CD4-positive, CD25-positive, alpha-beta regulatory T cell (primary cell): ENCODE measurements around the gene ALPG. TPM values are rescaled to one million over a fixed set of nuclear protein-coding genes. Genes with fewer than 3 reads are reported as not detected.

Source experiments
- ATAC-seq, 2 donors: fragments of 150-1000 bp; cut with Tn5 transposase; one replicate each; pipeline ENCODE4 v1.10.0; 2021; ENCODE audit warnings: low read depth in 2 of 2, moderate number of reproducible peaks in 2 of 2, moderate library complexity in 1 of 2
- DNase-seq, 3 donors: peaks; one replicate each; pipeline versions ENCODE4 v3.0.0 to v3.0.0-alpha.2; 2012 to 2022; ENCODE audit warnings: mixed read lengths in 1 of 3
- H3K27ac ChIP-seq: one replicate; pipeline ENCODE4 v1.7.0; 2013; ENCODE audit warnings: mild to moderate bottlenecking, low read length; ENCODE audit not compliant: insufficient read depth, poor library complexity, severe bottlenecking
- H3K27me3 ChIP-seq: one replicate; pipeline ENCODE4 v1.7.0; 2013; ENCODE audit warnings: low read length; ENCODE audit not compliant: control insufficient read depth, insufficient read depth
- H3K36me3 ChIP-seq: one replicate; pipeline ENCODE4 v1.7.0; 2013; ENCODE audit warnings: mild to moderate bottlenecking, low read length, moderate library complexity; ENCODE audit not compliant: control insufficient read depth, insufficient read depth
- H3K4me1 ChIP-seq: 2 replicates; pipeline ENCODE4 v1.7.0; 2013; ENCODE audit warnings: mild to moderate bottlenecking, low read length; ENCODE audit not compliant: insufficient read depth, control insufficient read depth, poor library complexity, severe bottlenecking
- H3K4me3 ChIP-seq: one replicate; pipeline ENCODE4 v1.7.0; 2013; ENCODE audit warnings: low read depth, mild to moderate bottlenecking, low read length, moderate library complexity
- H3K9me3 ChIP-seq, 2 experiments: 1 replicate in 1 of 2; 2 replicates in 1 of 2; pipeline ENCODE4 v1.7.0; 2013; ENCODE audit warnings: low read length in 2 of 2, mild to moderate bottlenecking in 1 of 2, moderate library complexity in 1 of 2; ENCODE audit not compliant: control insufficient read depth in 2 of 2
- H3K27ac Mint-ChIP-seq, 3 donors: one replicate each; pipeline ENCODE4 v1.8.0; 2020 to 2022; ENCODE audit warnings: mild to moderate bottlenecking in 3 of 3, mixed read lengths in 3 of 3, moderate library complexity in 2 of 3
- H3K27me3 Mint-ChIP-seq: one replicate; pipeline ENCODE4 v1.8.0; 2022; ENCODE audit warnings: mild to moderate bottlenecking, mixed read lengths
- H3K36me3 Mint-ChIP-seq: one replicate; pipeline ENCODE4 v1.8.0; 2020; ENCODE audit warnings: mixed read lengths
- H3K4me1 Mint-ChIP-seq, 4 donors: one replicate each; pipeline ENCODE4 v1.8.0; 2020 to 2022; ENCODE audit warnings: mixed read lengths in 4 of 4, mild to moderate bottlenecking in 1 of 4
- H3K4me3 Mint-ChIP-seq, 4 donors: one replicate each; pipeline ENCODE4 v1.8.0; 2020 to 2022; ENCODE audit warnings: mild to moderate bottlenecking in 4 of 4, mixed read lengths in 4 of 4, moderate library complexity in 3 of 4
- H3K9me3 Mint-ChIP-seq, 7 donors: one replicate each; pipeline ENCODE4 v1.8.0; 2020 to 2022; ENCODE audit warnings: mixed read lengths in 7 of 7, mild to moderate bottlenecking in 3 of 7, moderate library complexity in 2 of 7
- polyA plus RNA-seq, 4 donors: library from polyadenylated mRNA; unstranded; fragments of 300-500 nt; fragmentation: Illumina TruSeq; gene quantifications; one replicate each; pipeline ENCODE4 v1.2.3, GENCODE V29; 2021
- total RNA-seq: library from RNA; stranded (reverse); gene quantifications from one replicate; pipeline ENCODE4 v1.2.3, GENCODE V29; 2022

ALPG gene
- total and polyA plus RNA-seq, 5 donors from 2014 or later: not detected

- H3K27me3 ChIP-seq: peaks cover 3% of the 10 kb centered on the region
- no peaks in the 10 kb centered on the region for H3K4me1 ChIP-seq
- DNase-seq (no peak), ATAC-seq (no peak)
- Mint-ChIP-seq H3K4me1 (peaks cover 0 to 4% (median 2%) of the 10 kb centered on the region in 4 donors), H3K36me3 (no peaks in the 10 kb centered on the region), H3K4me3 (peak overlapping the region in 1 of 4 donors; percentile 35), H3K27ac (no peak overlapping the region), H3K9me3 (peaks cover 0 to 1% (median 0%) of the 10 kb centered on the region in 7 donors), H3K27me3 (peaks cover 60% of the 10 kb centered on the region)
- no peak overlapping the region for H3K27ac ChIP-seq
- H3K9me3 ChIP-seq: no peaks in the 10 kb centered on the region
- no peaks in the 10 kb centered on the region for H3K36me3 ChIP-seq
- no peak overlapping the region for H3K4me3 ChIP-seq
Observed at GRCh38 chr2:232385660-232386489, 20.8 kb upstream of the ALPG start.

- Histone ChIP-seq H3K36me3 (no peaks in the 10 kb centered on the region), H3K27me3 (peaks cover 3% of the 10 kb centered on the region), H3K27ac (no peak overlapping the region), H3K4me1 (no peaks in the 10 kb centered on the region), H3K9me3 (no peaks in the 10 kb centered on the region), H3K4me3 (no peak overlapping the region)
- ATAC-seq: no peak
- Mint-ChIP-seq H3K9me3 (peaks cover 0 to 1% (median 0%) of the 10 kb centered on the region in 7 donors), H3K4me3 (peak overlapping the region in 1 of 4 donors; percentile 35), H3K27ac (no peak overlapping the region), H3K4me1 (peaks cover 0 to 5% (median 2%) of the 10 kb centered on the region in 4 donors), H3K36me3 (no peaks in the 10 kb centered on the region), H3K27me3 (peaks cover 64% of the 10 kb centered on the region)
- DNase-seq: no peak
Observed at GRCh38 chr2:232386490-232386739, 20.2 kb upstream of the ALPG start.

- Histone ChIP-seq H3K4me3 (no peak overlapping the region), H3K27ac (no peak overlapping the region), H3K4me1 (no peaks in the 10 kb centered on the region), H3K9me3 (no peaks in the 10 kb centered on the region), H3K27me3 (peaks cover 3% of the 10 kb centered on the region), H3K36me3 (no peaks in the 10 kb centered on the region)
- no peak for DNase-seq
- ATAC-seq: no peak
- no peak overlapping the region for H3K4me3 Mint-ChIP-seq
- H3K27me3 Mint-ChIP-seq: peaks cover 64% of the 10 kb centered on the region
- peaks cover 0 to 5% (median 2%) of the 10 kb centered on the region in 4 donors for H3K4me1 Mint-ChIP-seq
- no peak overlapping the region for H3K27ac Mint-ChIP-seq
- no peaks in the 10 kb centered on the region for H3K36me3 Mint-ChIP-seq
- peaks cover 0 to 1% (median 0%) of the 10 kb centered on the region in 7 donors for H3K9me3 Mint-ChIP-seq
Observed at GRCh38 chr2:232386740-232387450, 19.7 kb upstream of the ALPG start.

GRCh38 chr2:232387451-232388171, 19.0 kb upstream of the ALPG start:
- ATAC-seq (no peak), DNase-seq (no peak)
- H3K4me3 Mint-ChIP-seq: no peak overlapping the region
- H3K4me1 ChIP-seq: no peaks in the 10 kb centered on the region
- H3K9me3 ChIP-seq: no peaks in the 10 kb centered on the region
- H3K27ac Mint-ChIP-seq: no peak overlapping the region
- H3K9me3 Mint-ChIP-seq: peaks cover 0 to 1% (median 0%) of the 10 kb centered on the region in 7 donors
- H3K36me3 Mint-ChIP-seq: no peaks in the 10 kb centered on the region
- peaks cover 3% of the 10 kb centered on the region for H3K27me3 ChIP-seq
- H3K4me1 Mint-ChIP-seq: peaks cover 0 to 5% (median 2%) of the 10 kb centered on the region in 4 donors
- no peak overlapping the region for H3K4me3 ChIP-seq
- H3K36me3 ChIP-seq: no peaks in the 10 kb centered on the region
- no peak overlapping the region for H3K27ac ChIP-seq
- H3K27me3 Mint-ChIP-seq: peaks cover 64% of the 10 kb centered on the region

GRCh38 chr2:232388324-232388891, 18.2 kb upstream of the ALPG start:
- Mint-ChIP-seq H3K4me3 (no peak overlapping the region), H3K4me1 (peaks cover 0 to 5% (median 2%) of the 10 kb centered on the region in 4 donors), H3K36me3 (no peaks in the 10 kb centered on the region), H3K27me3 (peaks cover 57% of the 10 kb centered on the region), H3K27ac (no peak overlapping the region), H3K9me3 (peaks cover 0 to 1% (median 0%) of the 10 kb centered on the region in 7 donors)
- Histone ChIP-seq H3K9me3 (no peaks in the 10 kb centered on the region), H3K36me3 (no peaks in the 10 kb centered on the region), H3K4me1 (no peaks in the 10 kb centered on the region), H3K4me3 (no peak overlapping the region), H3K27ac (no peak overlapping the region), H3K27me3 (no peaks in the 10 kb centered on the region)
- no peak for ATAC-seq
- no peak for DNase-seq

GRCh38 chr2:232389327-232389726, 17.3 kb upstream of the ALPG start:
- no peaks in the 10 kb centered on the region for H3K36me3 ChIP-seq
- no peaks in the 10 kb centered on the region for H3K36me3 Mint-ChIP-seq
- H3K4me3 ChIP-seq: no peak overlapping the region
- peaks cover 48% of the 10 kb centered on the region for H3K27me3 Mint-ChIP-seq
- DNase-seq (no peak), ATAC-seq (no peak)
- H3K9me3 Mint-ChIP-seq: peaks cover 0 to 1% (median 0%) of the 10 kb centered on the region in 7 donors
- no peaks in the 10 kb centered on the region for H3K9me3 ChIP-seq
- no peaks in the 10 kb centered on the region for H3K27me3 ChIP-seq
- peaks cover 0 to 5% (median 2%) of the 10 kb centered on the region in 4 donors for H3K4me1 Mint-ChIP-seq
- H3K27ac Mint-ChIP-seq: no peak overlapping the region
- no peak overlapping the region for H3K4me3 Mint-ChIP-seq
- no peaks in the 10 kb centered on the region for H3K4me1 ChIP-seq
- no peak overlapping the region for H3K27ac ChIP-seq

- peaks cover 0 to 5% (median 2%) of the 10 kb centered on the region in 4 donors for H3K4me1 Mint-ChIP-seq
- H3K36me3 Mint-ChIP-seq: no peaks in the 10 kb centered on the region
- H3K27ac Mint-ChIP-seq: no peak overlapping the region
- ATAC-seq (no peak), DNase-seq (no peak)
- H3K4me3 Mint-ChIP-seq: no peak overlapping the region
- Histone ChIP-seq H3K27ac (no peak overlapping the region), H3K9me3 (no peaks in the 10 kb centered on the region), H3K4me3 (no peak overlapping the region), H3K27me3 (no peaks in the 10 kb centered on the region), H3K36me3 (no peaks in the 10 kb centered on the region), H3K4me1 (no peaks in the 10 kb centered on the region)
- peaks cover 45% of the 10 kb centered on the region for H3K27me3 Mint-ChIP-seq
- peaks cover 0 to 1% (median 0%) of the 10 kb centered on the region in 7 donors for H3K9me3 Mint-ChIP-seq
Observed at GRCh38 chr2:232390661-232391060, 16.0 kb upstream of the ALPG start.
